Smooth muscle cell (in vitro differentiated cells): ENCODE data around the gene MPP3. TPM values are rescaled to one million over a fixed set of nuclear protein-coding genes. Genes with fewer than 3 reads are reported as not detected.

ENCODE experiments used
- DNase-seq: peaks from one replicate; lab custom pipeline; 2025; ENCODE audit not compliant: unreplicated experiment; lab: John Stamatoyannopoulos, UW
- H2AFZ ChIP-seq: fragments of 200-600 bp; sonication (generic); 2 replicates; pipeline ENCODE4 v1.6.0; 2016; ENCODE audit warnings: antibody characterized with exemption, low read depth, mild to moderate bottlenecking
- H3F3A ChIP-seq: fragments of 200-600 bp; sonication (generic); 2 replicates; pipeline ENCODE4 v1.6.0; 2017; ENCODE audit warnings: antibody characterized with exemption, low read depth
- H3K27ac ChIP-seq: fragments of 200-600 bp; sonication (generic); 2 replicates; pipeline ENCODE4 v1.5.1; 2016; ENCODE audit warnings: low read depth, mild to moderate bottlenecking
- H3K27me3 ChIP-seq: fragments of 200-600 bp; sonication (generic); 2 replicates; pipeline ENCODE4 v1.6.1; 2016; ENCODE audit warnings: low read depth, mild to moderate bottlenecking
- H3K36me3 ChIP-seq: fragments of 200-600 bp; sonication (generic); 2 replicates; pipeline ENCODE4 v1.5.1; 2016; ENCODE audit warnings: low read depth
- H3K4me1 ChIP-seq: fragments of 200-600 bp; sonication (generic); 2 replicates; pipeline ENCODE4 v1.5.1; 2016; ENCODE audit warnings: low read depth
- H3K4me2 ChIP-seq: fragments of 200-600 bp; sonication (generic); 2 replicates; pipeline ENCODE4 v1.6.0; 2016; ENCODE audit warnings: mild to moderate bottlenecking
- H3K4me3 ChIP-seq: fragments of 200-600 bp; sonication (generic); 2 replicates; pipeline ENCODE4 v1.5.1; 2016; ENCODE audit warnings: mild to moderate bottlenecking
- H3K79me2 ChIP-seq: fragments of 200-600 bp; sonication (generic); 2 replicates; pipeline ENCODE4 v1.6.0; 2016; ENCODE audit warnings: low read depth, mild to moderate bottlenecking
- H3K9ac ChIP-seq: fragments of 200-600 bp; sonication (generic); 2 replicates; pipeline ENCODE4 v1.6.0; 2016; ENCODE audit warnings: low read depth
- H3K9me3 ChIP-seq: fragments of 200-600 bp; sonication (generic); replicated peaks from 2 replicates; pipeline ENCODE4 v1.5.1; 2016; ENCODE audit warnings: low read depth
- H4K20me1 ChIP-seq: fragments of 200-600 bp; sonication (generic); 2 replicates; pipeline ENCODE4 v1.6.0; 2016; ENCODE audit warnings: low read depth
- CTCF ChIP-seq: fragments of 200-600 bp; sonication (generic); IDR thresholded peaks from 2 replicates; pipeline ENCODE4 v1.5.1; 2017; ENCODE audit warnings: borderline replicate concordance, mild to moderate bottlenecking, antibody characterized with exemption; ENCODE audit not compliant: insufficient read depth, poor library complexity, severe bottlenecking
- WGBS: methylation state at CpG from one replicate; pipeline ENCODE4 v1.1.7; 2016; ENCODE audit warnings: low lambda C conversion rate; 5-methylcytosine and 5-hydroxymethylcytosine counted together
- polyA plus RNA-seq: library from polyadenylated mRNA; unstranded; fragments of >200 nt; fragmentation: Nextera tagmentation; extraction: Ambion mirVana; gene quantifications from 2 replicates; pipeline ENCODE4 v1.2.1, GENCODE V29; 2016
- total RNA-seq: library from RNA; depleted of rRNA; stranded (reverse); fragments of >200 nt; gene quantifications from 2 replicates; pipeline ENCODE4 v1.2.3, GENCODE V29; 2014

Gene MPP3
- total and polyA plus RNA-seq, 2 experiments from 2014 or later = 6.7 to 8.1 TPM

DNA sequence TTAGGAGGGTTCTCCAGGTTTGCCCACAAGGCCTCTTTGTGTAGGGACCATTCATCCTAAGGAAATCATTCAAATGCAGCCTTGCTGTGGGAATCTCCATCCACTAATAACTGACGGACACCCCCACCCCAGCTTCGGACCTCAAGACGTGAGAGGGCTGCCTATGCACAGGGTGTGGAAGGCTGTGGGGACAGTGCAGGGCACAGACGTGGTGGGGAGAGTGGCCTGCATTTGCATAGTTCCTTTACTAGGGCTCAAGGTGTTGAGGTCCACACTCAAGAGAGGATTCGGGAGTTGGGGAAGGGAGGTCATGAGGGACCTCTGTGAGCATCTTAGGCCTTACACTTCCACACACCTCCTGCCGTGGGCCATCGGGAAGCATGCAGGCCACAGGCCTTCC is 64.0 kb downstream of the MPP3 start:
- Histone ChIP-seq H3K9me3 (no peaks in the 10 kb centered on the region), H3K4me3 (no peak overlapping the region), H2AFZ (no peak overlapping the region), H3F3A (no peaks in the 10 kb centered on the region), H3K36me3 (no peaks in the 10 kb centered on the region), H4K20me1 (peaks cover 14% of the 10 kb centered on the region), H3K27ac (no peak overlapping the region), H3K9ac (no peak overlapping the region), H3K79me2 (no peaks in the 10 kb centered on the region), H3K4me1 (no peaks in the 10 kb centered on the region), H3K4me2 (no peak overlapping the region), H3K27me3 (no peaks in the 10 kb centered on the region)
- WGBS = 94% methylated on average over 7 of the region's 7 CpGs
- TF ChIP-seq CTCF = no peak
- no peak for DNase-seq

DNA sequence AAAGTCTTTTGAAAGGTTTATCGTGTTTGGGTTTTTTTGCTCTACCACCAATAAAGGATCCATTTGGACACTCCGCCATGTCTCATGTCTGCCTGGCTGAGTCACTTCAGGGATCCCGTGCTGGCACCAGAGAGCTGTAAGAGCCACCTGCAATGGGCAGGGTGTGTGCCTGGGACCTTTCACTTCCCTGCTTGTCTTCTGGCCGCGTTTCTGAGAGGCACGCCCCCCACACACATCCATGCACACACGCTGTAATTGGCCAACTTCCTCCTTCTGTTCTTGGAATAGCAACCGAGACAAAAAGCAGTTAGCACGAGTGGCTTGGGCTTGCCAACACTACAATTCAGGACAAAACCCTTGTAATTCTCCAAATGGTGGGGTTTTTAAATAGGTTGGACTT is 64.6 kb downstream of the MPP3 start:
- H3F3A ChIP-seq = no peaks in the 10 kb centered on the region
- H3K79me2 ChIP-seq = no peaks in the 10 kb centered on the region
- H4K20me1 ChIP-seq = peaks cover 14% of the 10 kb centered on the region
- no peak overlapping the region for H2AFZ ChIP-seq
- no peaks in the 10 kb centered on the region for H3K27me3 ChIP-seq
- WGBS = 82% methylated on average over 9 of the region's 9 CpGs
- no peaks in the 10 kb centered on the region for H3K36me3 ChIP-seq
- H3K4me2 ChIP-seq = no peak overlapping the region
- H3K4me1 ChIP-seq = no peaks in the 10 kb centered on the region
- no peak overlapping the region for H3K9ac ChIP-seq
- no peak overlapping the region for H3K27ac ChIP-seq
- no peak for DNase-seq
- no peak overlapping the region for H3K4me3 ChIP-seq
- no peaks in the 10 kb centered on the region for H3K9me3 ChIP-seq
- TF ChIP-seq CTCF = no peak

- Histone ChIP-seq H3K36me3 (no peaks in the 10 kb centered on the region), H3K9ac (no peak overlapping the region), H3K4me2 (no peak overlapping the region), H3K27ac (no peak overlapping the region), H4K20me1 (peaks cover 8% of the 10 kb centered on the region), H3K79me2 (no peaks in the 10 kb centered on the region), H3K4me1 (no peaks in the 10 kb centered on the region), H3F3A (no peaks in the 10 kb centered on the region), H3K4me3 (no peak overlapping the region), H2AFZ (no peak overlapping the region), H3K9me3 (no peaks in the 10 kb centered on the region), H3K27me3 (no peaks in the 10 kb centered on the region)
- DNase-seq = no peak
- 95% methylated on average over 5 of the region's 5 CpGs for WGBS
- TF ChIP-seq CTCF = no peak
Observed at GRCh38 chr17:43767713-43768059, 65.3 kb downstream of the MPP3 start.

- no peaks in the 10 kb centered on the region for H3K79me2 ChIP-seq
- H3F3A ChIP-seq = no peaks in the 10 kb centered on the region
- H3K27me3 ChIP-seq = no peaks in the 10 kb centered on the region
- H2AFZ ChIP-seq = no peak overlapping the region
- H3K4me2 ChIP-seq = no peak overlapping the region
- no peak overlapping the region for H3K4me3 ChIP-seq
- H3K9ac ChIP-seq = no peak overlapping the region
- H4K20me1 ChIP-seq = peaks cover 3% of the 10 kb centered on the region
- no peak overlapping the region for H3K27ac ChIP-seq
- no peaks in the 10 kb centered on the region for H3K9me3 ChIP-seq
- no peak for DNase-seq
- no peak for TF ChIP-seq CTCF
- 94% methylated on average over 6 of the region's 6 CpGs for WGBS
- no peaks in the 10 kb centered on the region for H3K4me1 ChIP-seq
- H3K36me3 ChIP-seq = no peaks in the 10 kb centered on the region
Observed at GRCh38 chr17:43767053-43767712, 65.8 kb downstream of the MPP3 start.
